ENCODE results near the gene LETM1. TPM values are rescaled to one million over a fixed set of nuclear protein-coding genes. Genes with fewer than 3 reads are reported as not detected.

The LETM1 gene
- total and polyA plus RNA-seq, 2 donors (not counting 3 experiments of a cell fraction or from before 2014, with no cell fraction given): 25.6 to 62.5 TPM

- ChIA-PET CTCF (no interaction called here), POLR2A (no interaction called here)
- Histone ChIP-seq H3K36me3 (ENCODE audit: control insufficient read depth in 2 of 2, extremely low read depth in 1 of 2, insufficient read depth in 2 of 2, low read length in 2 of 2) (no peaks in the 10 kb centered on the region), H3K79me2 (ENCODE audit: control insufficient read depth, insufficient read depth, low read length) (no peaks in the 10 kb centered on the region), H3K9me3 (replicated peaks; ENCODE audit: control insufficient read depth, insufficient read depth, low read length) (no peaks in the 10 kb centered on the region), H3K4me3 (replicated peaks in 1 of 3; ENCODE audit: insufficient read depth in 1 of 3, low read depth in 1 of 3, low read length in 3 of 3) (no peak overlapping the region), H3K9ac (replicated peaks; ENCODE audit: extremely low read depth, insufficient read depth, low read length) (no peak overlapping the region), H3K27ac (ENCODE audit: insufficient read depth, low read depth, low read length) (no peak overlapping the region), H3K4me2 (ENCODE audit: insufficient read depth, low read length) (no peak overlapping the region), H4K20me1 (replicated peaks; ENCODE audit: control insufficient read depth, extremely low read depth, insufficient read depth, low read length) (no peaks in the 10 kb centered on the region), H3K27me3 (ENCODE audit: control insufficient read depth in 2 of 2, insufficient read depth in 2 of 2, low read length in 2 of 2) (no peaks in the 10 kb centered on the region), H2AFZ (ENCODE audit: low read depth, low read length) (no peak overlapping the region), H3K4me1 (ENCODE audit: control insufficient read depth, extremely low read depth, insufficient read depth, low read length) (no peaks in the 10 kb centered on the region), H3K9me1 (replicated peaks; ENCODE audit: control insufficient read depth, extremely low read depth, insufficient read depth, low read length) (no peaks in the 10 kb centered on the region)
- DNase-seq (ENCODE audit: low read depth, low spot score): no peak
- BruUV-seq (replicated peaks): no TSS peak
- intact Hi-C loops (cut with micrococcal nuclease) (no loop called here), dilution Hi-C loops (cut with MboI; ENCODE audit: extremely low pct_ligation_motif_present, low sequenced_read_pairs) (no loop called here)
- TF ChIP-seq EZH2 (IDR thresholded peaks at IDR 0.05; ENCODE audit: borderline replicate concordance, low read depth, low read length, severe bottlenecking) (no peak), MYC (IDR thresholded peaks at IDR 0.05; ENCODE audit: low read depth, low read length) (no peak), JUN (IDR thresholded peaks at IDR 0.05; ENCODE audit: borderline replicate concordance, insufficient read depth, insufficient read length, low read depth) (no peak), FOS (IDR thresholded peaks at IDR 0.05; ENCODE audit: borderline replicate concordance, insufficient read depth, low read length) (no peak), POLR2A (IDR thresholded peaks at IDR 0.05; ENCODE audit: low read depth, low read length) (no peak), GATA2 (IDR thresholded peaks at IDR 0.05; ENCODE audit: insufficient read depth, insufficient read length, low read depth, low read length) (no peak), POLR2AphosphoS5 (IDR thresholded peaks at IDR 0.05; ENCODE audit: insufficient read depth, low read depth, low read length) (no peak)
- TF ChIP-seq, protein P1, sequence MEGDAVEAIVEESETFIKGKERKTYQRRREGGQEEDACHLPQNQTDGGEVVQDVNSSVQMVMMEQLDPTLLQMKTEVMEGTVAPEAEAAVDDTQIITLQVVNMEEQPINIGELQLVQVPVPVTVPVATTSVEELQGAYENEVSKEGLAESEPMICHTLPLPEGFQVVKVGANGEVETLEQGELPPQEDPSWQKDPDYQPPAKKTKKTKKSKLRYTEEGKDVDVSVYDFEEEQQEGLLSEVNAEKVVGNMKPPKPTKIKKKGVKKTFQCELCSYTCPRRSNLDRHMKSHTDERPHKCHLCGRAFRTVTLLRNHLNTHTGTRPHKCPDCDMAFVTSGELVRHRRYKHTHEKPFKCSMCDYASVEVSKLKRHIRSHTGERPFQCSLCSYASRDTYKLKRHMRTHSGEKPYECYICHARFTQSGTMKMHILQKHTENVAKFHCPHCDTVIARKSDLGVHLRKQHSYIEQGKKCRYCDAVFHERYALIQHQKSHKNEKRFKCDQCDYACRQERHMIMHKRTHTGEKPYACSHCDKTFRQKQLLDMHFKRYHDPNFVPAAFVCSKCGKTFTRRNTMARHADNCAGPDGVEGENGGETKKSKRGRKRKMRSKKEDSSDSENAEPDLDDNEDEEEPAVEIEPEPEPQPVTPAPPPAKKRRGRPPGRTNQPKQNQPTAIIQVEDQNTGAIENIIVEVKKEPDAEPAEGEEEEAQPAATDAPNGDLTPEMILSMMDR (IDR thresholded peaks at IDR 0.05; ENCODE audit: extremely low read depth in 1 of 2, insufficient read depth in 1 of 2, low read depth in 1 of 2, low read length in 2 of 2): no peak
- TF ChIP-seq, protein P2, sequence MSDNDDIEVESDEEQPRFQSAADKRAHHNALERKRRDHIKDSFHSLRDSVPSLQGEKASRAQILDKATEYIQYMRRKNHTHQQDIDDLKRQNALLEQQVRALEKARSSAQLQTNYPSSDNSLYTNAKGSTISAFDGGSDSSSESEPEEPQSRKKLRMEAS (IDR thresholded peaks at IDR 0.05; ENCODE audit: insufficient read depth, insufficient read length): no peak
- no peak for FAIRE-seq
These were observed 85.1 kb downstream of the LETM1 start for GRCh38 chr4:1770791-1771231.

Measured in endothelial cell of umbilical vein (primary cell).